ENCODE results near the gene PPTC7. TPM values are rescaled to one million over a fixed set of nuclear protein-coding genes. Genes with fewer than 3 reads are reported as not detected.

The PPTC7 gene
- total RNA-seq, 1 donor from 2014 or later, result 14.2 TPM

DNA sequence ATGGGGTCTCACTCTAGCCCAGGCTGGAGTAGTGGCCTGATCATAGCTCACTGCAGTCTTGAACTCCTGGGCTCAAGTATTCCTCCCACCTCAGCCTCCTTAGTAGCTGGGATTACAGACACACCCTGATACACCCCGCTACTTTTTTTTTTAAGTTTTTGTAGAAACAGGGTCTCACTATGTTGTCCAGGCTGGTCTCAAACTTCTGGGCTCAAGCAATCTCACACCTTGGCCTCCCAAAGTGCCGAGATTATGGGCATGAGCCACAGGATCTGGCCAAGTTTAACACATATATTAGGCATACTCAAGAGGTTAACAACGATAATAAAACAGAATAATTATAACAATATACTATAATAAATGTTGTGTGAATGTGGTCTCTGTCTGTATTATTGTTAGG, 25.8 kb downstream of the PPTC7 start:
- Mint-ChIP-seq H3K4me3 (no peak overlapping the region), H3K9me3 (no peaks in the 10 kb centered on the region), H3K27ac (no peak overlapping the region), H3K27me3 (ENCODE audit: low read depth) (no peaks in the 10 kb centered on the region), H3K4me1 (peaks cover 18% of the 10 kb centered on the region), H3K36me3 (peaks cover 8% of the 10 kb centered on the region)
- no peak for DNase-seq (ENCODE audit: low spot score in 2 of 2, unreplicated experiment in 2 of 2)
- TF ChIP-seq, protein P1, sequence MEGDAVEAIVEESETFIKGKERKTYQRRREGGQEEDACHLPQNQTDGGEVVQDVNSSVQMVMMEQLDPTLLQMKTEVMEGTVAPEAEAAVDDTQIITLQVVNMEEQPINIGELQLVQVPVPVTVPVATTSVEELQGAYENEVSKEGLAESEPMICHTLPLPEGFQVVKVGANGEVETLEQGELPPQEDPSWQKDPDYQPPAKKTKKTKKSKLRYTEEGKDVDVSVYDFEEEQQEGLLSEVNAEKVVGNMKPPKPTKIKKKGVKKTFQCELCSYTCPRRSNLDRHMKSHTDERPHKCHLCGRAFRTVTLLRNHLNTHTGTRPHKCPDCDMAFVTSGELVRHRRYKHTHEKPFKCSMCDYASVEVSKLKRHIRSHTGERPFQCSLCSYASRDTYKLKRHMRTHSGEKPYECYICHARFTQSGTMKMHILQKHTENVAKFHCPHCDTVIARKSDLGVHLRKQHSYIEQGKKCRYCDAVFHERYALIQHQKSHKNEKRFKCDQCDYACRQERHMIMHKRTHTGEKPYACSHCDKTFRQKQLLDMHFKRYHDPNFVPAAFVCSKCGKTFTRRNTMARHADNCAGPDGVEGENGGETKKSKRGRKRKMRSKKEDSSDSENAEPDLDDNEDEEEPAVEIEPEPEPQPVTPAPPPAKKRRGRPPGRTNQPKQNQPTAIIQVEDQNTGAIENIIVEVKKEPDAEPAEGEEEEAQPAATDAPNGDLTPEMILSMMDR (IDR thresholded peaks at IDR 0.05; ENCODE audit: unreplicated experiment), result no peak

DNA sequence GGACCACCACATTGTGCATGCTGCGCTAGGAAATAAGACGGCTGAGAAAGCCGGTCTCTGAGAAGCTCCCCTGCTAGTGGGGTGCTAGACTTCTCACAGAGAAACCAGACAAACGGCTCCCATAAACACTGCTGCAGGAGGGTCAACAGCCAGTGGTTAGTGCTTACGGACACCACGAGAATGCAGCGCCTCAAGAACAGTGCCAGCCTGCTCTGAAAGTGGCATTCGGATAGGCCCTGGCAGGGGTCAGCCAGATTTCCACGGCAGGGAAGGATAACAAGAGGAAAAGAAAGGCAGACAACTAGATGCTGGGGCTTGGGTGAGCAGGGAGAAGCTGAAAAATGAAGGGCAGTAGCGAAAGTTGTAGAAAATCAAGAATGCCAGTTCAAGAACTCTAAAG, 26.4 kb downstream of the PPTC7 start:
- H3K36me3 Mint-ChIP-seq, result peaks cover 10% of the 10 kb centered on the region
- DNase-seq (ENCODE audit: low spot score in 2 of 2, unreplicated experiment in 2 of 2), result no peak
- H3K27ac Mint-ChIP-seq, result no peak overlapping the region
- peaks cover 18% of the 10 kb centered on the region for H3K4me1 Mint-ChIP-seq
- no peaks in the 10 kb centered on the region for H3K27me3 Mint-ChIP-seq (ENCODE audit: low read depth)
- no peaks in the 10 kb centered on the region for H3K9me3 Mint-ChIP-seq
- TF ChIP-seq, protein P1 (IDR thresholded peaks at IDR 0.05; ENCODE audit: unreplicated experiment), result no peak
- no peak overlapping the region for H3K4me3 Mint-ChIP-seq

DNA sequence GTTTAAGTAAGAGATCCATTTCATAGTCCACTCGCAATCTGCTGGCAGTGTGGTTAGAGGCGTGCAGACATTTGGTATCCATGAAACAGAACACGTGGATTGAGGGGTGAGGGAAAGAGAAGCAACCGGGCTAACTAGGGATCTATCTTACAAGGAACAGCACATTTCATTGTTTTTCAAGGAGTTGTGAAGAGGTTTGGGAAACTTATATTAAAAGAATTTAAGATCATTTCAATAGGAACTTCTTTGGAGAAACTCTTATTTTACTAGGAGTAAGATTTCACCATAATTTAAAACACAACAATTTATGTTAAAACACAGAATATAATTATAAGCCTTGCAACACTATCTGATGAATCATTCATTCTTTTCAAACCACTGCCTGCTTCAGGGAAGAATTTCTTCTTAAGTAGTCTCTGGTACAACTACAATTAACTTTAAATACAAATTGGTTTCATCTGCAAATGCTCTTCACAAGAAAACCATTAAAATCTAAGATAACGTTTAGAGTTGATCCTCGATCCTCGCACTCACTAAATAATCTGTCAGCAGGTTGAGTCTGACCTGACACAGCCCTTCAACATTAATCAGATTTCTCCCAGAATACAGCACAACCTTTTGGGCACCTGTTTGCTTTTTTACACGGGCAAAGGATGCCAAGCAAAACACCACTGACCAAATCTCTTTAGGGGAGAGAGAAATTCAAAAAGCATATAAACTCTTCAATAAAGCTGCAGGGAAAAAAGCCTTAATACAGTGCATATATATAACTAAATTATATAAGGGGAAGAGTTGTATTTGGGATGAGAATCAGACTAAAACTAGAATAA, 27.3 kb downstream of the PPTC7 start:
- TF ChIP-seq, protein P1 (IDR thresholded peaks at IDR 0.05; ENCODE audit: unreplicated experiment), result no peak
- no peaks in the 10 kb centered on the region for H3K27me3 Mint-ChIP-seq (ENCODE audit: low read depth)
- H3K9me3 Mint-ChIP-seq, result no peaks in the 10 kb centered on the region
- H3K36me3 Mint-ChIP-seq, result peaks cover 17% of the 10 kb centered on the region
- H3K27ac Mint-ChIP-seq, result no peak overlapping the region
- H3K4me1 Mint-ChIP-seq, result peaks cover 15% of the 10 kb centered on the region
- H3K4me3 Mint-ChIP-seq, result no peak overlapping the region
- no peak for DNase-seq (ENCODE audit: low spot score in 2 of 2, unreplicated experiment in 2 of 2)

DNA sequence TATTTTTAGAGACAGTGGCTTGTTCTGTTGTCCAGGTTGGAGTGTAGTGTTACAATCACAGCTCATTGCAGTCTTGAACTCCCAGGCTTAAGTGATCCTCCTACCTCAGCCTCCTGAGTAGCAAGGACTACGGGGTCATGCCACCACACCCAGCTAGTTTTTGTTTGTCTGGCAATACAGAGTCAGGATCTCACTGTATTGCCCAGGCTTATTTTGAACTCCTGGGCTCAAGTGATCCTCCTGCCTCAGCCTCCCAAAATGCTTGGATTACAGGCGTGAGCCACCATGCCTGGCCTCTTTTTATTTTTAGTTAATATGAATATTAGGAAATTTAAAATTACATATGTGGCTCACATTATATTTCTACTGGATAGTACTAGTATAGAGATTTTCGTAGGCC, 28.9 kb downstream of the PPTC7 start:
- no peaks in the 10 kb centered on the region for H3K27me3 Mint-ChIP-seq (ENCODE audit: low read depth)
- no peak overlapping the region for H3K27ac Mint-ChIP-seq
- H3K9me3 Mint-ChIP-seq, result no peaks in the 10 kb centered on the region
- H3K36me3 Mint-ChIP-seq, result peaks cover 21% of the 10 kb centered on the region
- no peak for DNase-seq (ENCODE audit: low spot score in 2 of 2, unreplicated experiment in 2 of 2)
- TF ChIP-seq, protein P1 (IDR thresholded peaks at IDR 0.05; ENCODE audit: unreplicated experiment), result no peak
- H3K4me3 Mint-ChIP-seq, result no peak overlapping the region
- peaks cover 14% of the 10 kb centered on the region for H3K4me1 Mint-ChIP-seq

DNA sequence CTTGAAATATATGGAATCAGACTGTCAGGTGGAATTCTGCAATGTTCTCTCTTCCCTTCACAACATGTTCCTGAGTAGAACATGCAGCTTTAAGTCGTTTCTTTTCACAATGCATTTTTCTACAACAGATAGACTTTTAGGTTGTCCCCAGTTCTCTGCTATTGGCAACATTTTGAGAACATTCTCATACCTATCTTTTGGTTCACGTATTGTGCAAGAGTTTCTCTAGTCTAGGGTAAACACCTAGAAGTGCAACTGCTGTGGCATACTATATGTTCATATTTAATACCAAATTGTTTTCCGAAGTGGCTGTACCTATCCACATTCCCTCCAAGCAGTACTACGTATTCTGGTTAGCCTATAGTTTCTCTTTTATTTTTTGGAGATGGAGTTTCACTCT, 32.1 kb downstream of the PPTC7 start:
- TF ChIP-seq, protein P1 (IDR thresholded peaks at IDR 0.05; ENCODE audit: unreplicated experiment), result no peak
- Mint-ChIP-seq H3K9me3 (no peaks in the 10 kb centered on the region), H3K27me3 (ENCODE audit: low read depth) (no peaks in the 10 kb centered on the region), H3K27ac (no peak overlapping the region), H3K36me3 (peaks cover 14% of the 10 kb centered on the region), H3K4me3 (no peak overlapping the region), H3K4me1 (peaks cover 14% of the 10 kb centered on the region)
- no peak for DNase-seq (ENCODE audit: low spot score in 2 of 2, unreplicated experiment in 2 of 2)
